Upper lobe of right lung (tissue), 1 donor: ENCODE measurements around the gene CPT1A. TPM values are rescaled to one million over a fixed set of nuclear protein-coding genes. Genes with fewer than 3 reads are reported as not detected.

Source experiments
- ATAC-seq: fragments of 200-7000 bp; cut with Tn5 transposase; one replicate; pipeline ENCODE4 v1.9.1; 2020; ENCODE audit warnings: mild to moderate bottlenecking, moderate library complexity
- DNase-seq: peaks from one replicate; pipeline ENCODE4 v3.0.0-alpha.2; 2020
- H3K27ac ChIP-seq: fragments of 200-600 bp; one replicate; pipeline ENCODE4 v1.8.0; 2022
- H3K27me3 ChIP-seq: fragments of 200-600 bp; one replicate; pipeline ENCODE4 v1.8.0; 2022; ENCODE audit warnings: mild to moderate bottlenecking
- H3K36me3 ChIP-seq: fragments of 200-600 bp; one replicate; pipeline ENCODE4 v1.8.0; 2022
- H3K4me1 ChIP-seq: fragments of 200-600 bp; one replicate; pipeline ENCODE4 v1.8.0; 2022
- H3K4me3 ChIP-seq: fragments of 200-600 bp; one replicate; pipeline ENCODE4 v1.8.0; 2022; ENCODE audit warnings: mild to moderate bottlenecking
- H3K9me3 ChIP-seq: fragments of 200-600 bp; one replicate; pipeline ENCODE4 v1.8.0; 2022
- CTCF ChIP-seq: fragments of 200-600 bp; IDR thresholded peaks from one replicate; pipeline ENCODE4 v1.8.0; 2022; ENCODE audit warnings: antibody characterized with exemption
- intact Hi-C: fragments of 100-400 bp; cut with DNase I; formaldehyde crosslinking; loops from one replicate; pipeline ENCODE4 v1.11.0; 2022
- total RNA-seq: library from RNA; stranded (reverse); fragmentation: NEBNext Ultra II Directional; extraction: Animal tissue kit (Norgen Biotek cat#: 25700); gene quantifications from one replicate; pipeline ENCODE4 v1.2.1, GENCODE V29; 2021
- donor health status: DM: no; HTN: yes; CAD: no; lungs with severe emphysema.

CPT1A gene
- total RNA-seq, 1 donor from 2014 or later, result 76.4 TPM

GRCh38 chr11:68867066-68867465 lies 25.4 kb upstream of the CPT1A start:
- Histone ChIP-seq H3K36me3 (no peaks in the 10 kb centered on the region), H3K27ac (no peak overlapping the region), H3K4me1 (peaks cover 2% of the 10 kb centered on the region), H3K27me3 (no peaks in the 10 kb centered on the region), H3K4me3 (no peak overlapping the region), H3K9me3 (no peaks in the 10 kb centered on the region)
- ATAC-seq, result no peak
- peak; percentile 29 for DNase-seq
- intact Hi-C loops, result no loop called here
- no peak for TF ChIP-seq CTCF

GRCh38 chr11:68865241-68865640 lies 23.5 kb upstream of the CPT1A start:
- no peak overlapping the region for H3K4me3 ChIP-seq
- peak; percentile 60 for DNase-seq
- no peaks in the 10 kb centered on the region for H3K36me3 ChIP-seq
- peak; percentile 6 for ATAC-seq
- peaks cover 2% of the 10 kb centered on the region for H3K4me1 ChIP-seq
- H3K27me3 ChIP-seq, result no peaks in the 10 kb centered on the region
- intact Hi-C loops, result no loop called here
- TF ChIP-seq CTCF, result no peak
- H3K27ac ChIP-seq, result no peak overlapping the region
- no peaks in the 10 kb centered on the region for H3K9me3 ChIP-seq

GRCh38 chr11:68863553-68864265 lies 22.0 kb upstream of the CPT1A start:
- Histone ChIP-seq H3K9me3 (no peaks in the 10 kb centered on the region), H3K27ac (no peak overlapping the region), H3K4me1 (no peaks in the 10 kb centered on the region), H3K36me3 (no peaks in the 10 kb centered on the region), H3K27me3 (no peaks in the 10 kb centered on the region), H3K4me3 (no peak overlapping the region)
- intact Hi-C loops, result no loop called here
- DNase-seq (peak; percentile 18), ATAC-seq (no peak)
- TF ChIP-seq CTCF, result no peak

GRCh38 chr11:68862421-68862820 lies 20.7 kb upstream of the CPT1A start:
- ATAC-seq (no peak), DNase-seq (peak; percentile 52)
- no peaks in the 10 kb centered on the region for H3K27me3 ChIP-seq
- intact Hi-C loops, result no loop called here
- no peaks in the 10 kb centered on the region for H3K4me1 ChIP-seq
- H3K4me3 ChIP-seq, result no peak overlapping the region
- no peak for TF ChIP-seq CTCF
- H3K36me3 ChIP-seq, result no peaks in the 10 kb centered on the region
- H3K9me3 ChIP-seq, result no peaks in the 10 kb centered on the region
- H3K27ac ChIP-seq, result no peak overlapping the region

DNA sequence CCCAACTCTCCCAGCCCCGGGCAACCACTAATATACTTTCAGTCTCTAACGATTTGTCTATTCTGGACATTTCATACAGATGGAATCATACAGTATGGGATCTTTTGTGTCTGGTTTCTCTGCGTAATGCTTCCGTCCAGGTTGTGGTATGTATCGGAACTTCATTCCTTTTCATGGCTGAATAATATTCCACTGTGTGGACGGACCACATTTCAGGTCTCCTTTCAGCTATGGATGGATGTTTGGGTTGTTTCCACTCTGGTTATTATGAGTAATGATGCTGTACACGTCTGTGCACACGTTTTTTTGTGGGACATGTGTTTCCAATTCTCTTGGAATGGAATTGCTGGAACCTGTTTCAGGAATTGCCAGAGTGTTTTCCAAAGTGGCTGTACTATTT lies 17.4 kb upstream of the CPT1A start:
- DNase-seq (no peak), ATAC-seq (no peak)
- no peak overlapping the region for H3K27ac ChIP-seq
- no peaks in the 10 kb centered on the region for H3K36me3 ChIP-seq
- H3K9me3 ChIP-seq, result no peaks in the 10 kb centered on the region
- no peak for TF ChIP-seq CTCF
- intact Hi-C loops, result no loop called here
- peaks cover 6% of the 10 kb centered on the region for H3K4me1 ChIP-seq
- no peak overlapping the region for H3K4me3 ChIP-seq
- H3K27me3 ChIP-seq, result peaks cover under 1% of the 10 kb centered on the region
